Endothelial cell of umbilical vein (primary cell): ENCODE measurements around the gene SNCAIP. TPM values are rescaled to one million over a fixed set of nuclear protein-coding genes. Genes with fewer than 3 reads are reported as not detected.
A peak's percentile ranks its signal among the peaks of the same experiment; 100 is the strongest.

Experiments
- Bru-seq: library from RNA; stranded (reverse); fragments of 400-500 nt; gene quantifications from one replicate; lab custom pipeline; 2021; lab: Mats Ljungman, UMichigan
- BruChase-seq, 2 experiments: library from RNA; stranded (reverse); fragments of 400-500 nt; gene quantifications; one replicate each; lab custom pipeline; 2021; lab: Mats Ljungman, UMichigan
- BruUV-seq: library from RNA; stranded (reverse); fragments of 400-500 nt; replicated peaks from 2 replicates; lab custom pipeline; 2021; lab: Mats Ljungman, UMichigan
- CTCF ChIA-PET: fragments of 300-600, 350-600 bp; sonication (Branson Sonifier 250); formaldehyde crosslinking; loops from one replicate; lab custom pipeline; 2021; ENCODE audit warnings: antibody characterized with exemption, inconsistent platforms; lab: Charles Lee
- POLR2A ChIA-PET: fragments of 300-600, 350-600 bp; sonication (Branson Sonifier 250); formaldehyde crosslinking; loops from one replicate; lab custom pipeline; 2021; ENCODE audit warnings: antibody characterized with exemption, inconsistent platforms; lab: Charles Lee
- DNase-seq: peaks from one replicate; pipeline ENCODE4 v3.0.0-alpha.2; 2011; ENCODE audit warnings: low read depth, low spot score
- FAIRE-seq: peaks from 2 replicates; lab custom pipeline; 2011; peaks lifted over from hg19 to GRCh38; lab: Jason Lieb, UNC
- H2AFZ ChIP-seq: 2 replicates; pipeline ENCODE4 v1.6.0; 2012; ENCODE audit warnings: low read depth, low read length, control low read depth, inconsistent platforms
- H3K27ac ChIP-seq: 2 replicates; pipeline ENCODE4 v1.5.1; 2011; ENCODE audit warnings: low read depth, mild to moderate bottlenecking, control low read depth, low read length, moderate library complexity; ENCODE audit not compliant: insufficient read depth
- H3K27me3 ChIP-seq, 2 experiments: 2 replicates each; pipeline versions ENCODE4 v1.6.0 to v1.6.1; 2011; ENCODE audit warnings: low read length in 2 of 2, mixed read lengths in 1 of 2; ENCODE audit not compliant: control insufficient read depth in 2 of 2, insufficient read depth in 2 of 2
- H3K36me3 ChIP-seq, 2 experiments: 2 replicates in 1 of 2; 3 replicates in 1 of 2; pipeline ENCODE4 v1.5.1; 2011; ENCODE audit warnings: low read length in 2 of 2, mild to moderate bottlenecking in 1 of 2, moderate library complexity in 1 of 2; ENCODE audit not compliant: control insufficient read depth in 2 of 2, insufficient read depth in 2 of 2; ENCODE audit errors: extremely low read depth in 1 of 2
- H3K4me1 ChIP-seq: 3 replicates; pipeline ENCODE4 v1.5.1; 2011; ENCODE audit warnings: mild to moderate bottlenecking, low read length; ENCODE audit not compliant: control insufficient read depth, insufficient read depth; ENCODE audit errors: extremely low read depth
- H3K4me2 ChIP-seq: 2 replicates; pipeline ENCODE4 v1.6.1; 2011; ENCODE audit warnings: low read length, control low read depth, mixed read lengths; ENCODE audit not compliant: insufficient read depth
- H3K4me3 ChIP-seq, 3 experiments: fragments of 200-600 bp in 1 of 3; sonication (generic), shearing (Covaris generic) in 1 of 3; replicated peaks in 1 of 3; 2 replicates each; pipeline ENCODE4 v1.5.1; 2011 to 2016; ENCODE audit warnings: control low read depth in 3 of 3, low read length in 3 of 3, mild to moderate bottlenecking in 2 of 3, inconsistent platforms in 1 of 3, low read depth in 1 of 3, moderate library complexity in 1 of 3; ENCODE audit not compliant: insufficient read depth in 1 of 3
- H3K79me2 ChIP-seq: 2 replicates; pipeline ENCODE4 v1.6.0; 2012; ENCODE audit warnings: low read length, inconsistent platforms; ENCODE audit not compliant: control insufficient read depth, insufficient read depth
- H3K9ac ChIP-seq: replicated peaks from 2 replicates; pipeline ENCODE3; 2011; ENCODE audit warnings: low read length, control low read depth; ENCODE audit not compliant: insufficient read depth; ENCODE audit errors: extremely low read depth
- H3K9me1 ChIP-seq: replicated peaks from 3 replicates; pipeline ENCODE4 v1.6.0; 2011; ENCODE audit warnings: mild to moderate bottlenecking, low read length; ENCODE audit not compliant: control insufficient read depth, insufficient read depth; ENCODE audit errors: extremely low read depth
- H3K9me3 ChIP-seq: replicated peaks from 2 replicates; pipeline ENCODE4 v1.5.1; 2012; ENCODE audit warnings: low read length, inconsistent platforms; ENCODE audit not compliant: control insufficient read depth, insufficient read depth
- H4K20me1 ChIP-seq: replicated peaks from 2 replicates; pipeline ENCODE3; 2011; ENCODE audit warnings: mild to moderate bottlenecking, low read length; ENCODE audit not compliant: control insufficient read depth, insufficient read depth; ENCODE audit errors: extremely low read depth
- CTCF ChIP-seq, 2 donors: IDR thresholded peaks; 1 replicate in 1 of 2; 2 replicates in 1 of 2; pipeline ENCODE4 v1.5.1; 2011; ENCODE audit warnings: low read length in 2 of 2, mild to moderate bottlenecking in 2 of 2, moderate library complexity in 2 of 2, control low read depth in 1 of 2, inconsistent platforms in 1 of 2, low read depth in 1 of 2; ENCODE audit not compliant: insufficient read depth in 1 of 2; ENCODE audit errors: extremely low read depth in 1 of 2
- EZH2 ChIP-seq: IDR thresholded peaks from 2 replicates; pipeline ENCODE4 v1.6.1; 2012; ENCODE audit warnings: borderline replicate concordance, low read depth, mild to moderate bottlenecking, moderate library complexity, low read length, inconsistent platforms; ENCODE audit not compliant: severe bottlenecking
- FOS ChIP-seq: IDR thresholded peaks from 2 replicates; pipeline ENCODE4 v1.6.1; 2011; ENCODE audit warnings: mild to moderate bottlenecking, low read length, moderate library complexity, borderline replicate concordance; ENCODE audit not compliant: insufficient read depth
- GATA2 ChIP-seq: IDR thresholded peaks from 2 replicates; pipeline ENCODE4 v1.7.0; 2011; ENCODE audit warnings: low read depth, mild to moderate bottlenecking, moderate library complexity, mixed read lengths, low read length; ENCODE audit not compliant: insufficient read length, insufficient read depth
- JUN ChIP-seq: IDR thresholded peaks from 2 replicates; pipeline ENCODE4 v1.6.1; 2011; ENCODE audit warnings: borderline replicate concordance, low read depth; ENCODE audit not compliant: insufficient read length, insufficient read depth
- MAX ChIP-seq: IDR thresholded peaks from 2 replicates; pipeline ENCODE4 v1.6.1; 2011; ENCODE audit not compliant: insufficient read depth, insufficient read length
- MYC ChIP-seq: IDR thresholded peaks from one replicate; pipeline ENCODE4 v1.6.1; 2011; ENCODE audit warnings: mild to moderate bottlenecking, low read depth, low read length
- POLR2A ChIP-seq: IDR thresholded peaks from 2 replicates; pipeline ENCODE4 v1.6.1; 2012; ENCODE audit warnings: low read depth, mild to moderate bottlenecking, control low read depth, low read length
- POLR2AphosphoS5 ChIP-seq: IDR thresholded peaks from 2 replicates; pipeline ENCODE4 v1.6.1; 2012; ENCODE audit warnings: low read depth, mild to moderate bottlenecking, control low read depth, low read length, moderate library complexity; ENCODE audit not compliant: insufficient read depth
- dilution Hi-C: fragments of 300-500 bp; cut with MboI; formaldehyde crosslinking; loops from one replicate; pipeline ENCODE4 v1.15.0; 2019; ENCODE audit warnings: low sequenced_read_pairs; ENCODE audit not compliant: extremely low pct_ligation_motif_present
- intact Hi-C: fragments of 100-400 bp; cut with micrococcal nuclease; formaldehyde crosslinking; loops from one replicate; pipeline ENCODE4 v1.10.0; 2022
- long read RNA-seq: library from polyadenylated mRNA; stranded (forward); transcript quantifications from one replicate; pipeline ENCODE4 v2.0.0, GENCODE V29; 2021
- polyA minus RNA-seq, 3 experiments: library from RNA; depleted of rRNA, polyadenylated mRNA; stranded (reverse); fragments of >200 nt; gene quantifications; 1 replicate in 1 of 3; 2 replicates in 2 of 3; pipeline ENCODE4 v1.2.3, GENCODE V29; 2011
- polyA plus RNA-seq, 4 experiments: library from polyadenylated mRNA; depleted of rRNA in 3 of 4; stranded (reverse) in 3 of 4; unstranded in 1 of 4; fragments of >200 nt; gene quantifications; 2 replicates each; pipeline versions ENCODE4 v1.2.1 to v1.2.3, GENCODE V29; 2011 to 2012; ENCODE audit warnings: missing spikeins in 1 of 4
- total RNA-seq: library from RNA; stranded (reverse); gene quantifications from 2 replicates; pipeline ENCODE4 v1.2.3, GENCODE V29; 2021

The SNCAIP gene
- total RNA-seq: 35.9 and 42.0 TPM in 2 replicates
- 12.0 and 13.1 TPM in 2 replicates for polyA plus RNA-seq
- polyA plus RNA-seq (2011; cell fraction: cytosol; rRNA removed): 11.0 and 12.7 TPM in 2 replicates
- 68.8 and 74.4 TPM in 2 replicates for polyA plus RNA-seq (2011; cell fraction: nucleus; rRNA removed)
- 1.0 and 2.6 TPM in 2 replicates for polyA plus RNA-seq (2012)
- 32.4 and 36.1 TPM in 2 replicates for polyA minus RNA-seq
- polyA minus RNA-seq (2011; cell fraction: cytosol; rRNA and poly(A)+ RNA removed): not detected
- 69.7 and 76.6 TPM in 2 replicates for polyA minus RNA-seq (2011; cell fraction: nucleus; rRNA and poly(A)+ RNA removed)
- percentile 88 among the genes with signal in this experiment for Bru-seq, nascent RNA
- percentile 61 among the genes with signal in this experiment for BruChase-seq, experiment 1, labeled RNA remaining after a 6-hour chase
- percentile 71 among the genes with signal in this experiment for BruChase-seq, experiment 2, labeled RNA remaining after a 2-hour chase
- long read RNA-seq, transcript SNCAIP-202 (11 exons, 3,745 nt): major isoform, 5 of 51 reads
- long read RNA-seq, partial matches to known transcripts: 6 of 51 reads
- long read RNA-seq, other reads (novel, unspliced or antisense): 33 of 51 reads

- H3K4me3 ChIP-seq: peak within 1 kb of the TSS; percentile 59 to 89 (median 81)
- intact Hi-C loops (loop anchor here (2.0 to 10.0 kb wide), 6 partner anchors 39 to 723 kb away; partner anchors contain the start of gene PPIC), dilution Hi-C loops (no loop called here)
- CTCF ChIA-PET: no interaction called here
- TF ChIP-seq FOS: no peak
- TF ChIP-seq POLR2A: no peak
- TF ChIP-seq CTCF (IDR thresholded peaks at IDR 0.05; ENCODE audit: extremely low read depth in 1 of 2, insufficient read depth in 1 of 2, low read depth in 1 of 2, low read length in 2 of 2): no peak
- TF ChIP-seq JUN: no peak
- TF ChIP-seq MAX: no peak
- no peak for TF ChIP-seq POLR2AphosphoS5
- no peak for TF ChIP-seq MYC
- no peak for TF ChIP-seq EZH2
- no peak for TF ChIP-seq GATA2
- H4K20me1 ChIP-seq: no peaks in the 10 kb centered on the region
- H3K27ac ChIP-seq: peak within 1 kb of the TSS; percentile 62
- H3K27me3 ChIP-seq: no peaks in the 10 kb centered on the region
- peak within 1 kb of the TSS; percentile 85 for H3K4me2 ChIP-seq
- peak within 1 kb of the TSS; percentile 69 for H3K9ac ChIP-seq
- BruUV-seq: no TSS peak
- H3K9me3 ChIP-seq: no peaks in the 10 kb centered on the region
- H2AFZ ChIP-seq: peak within 1 kb of the TSS; percentile 82
- H3K36me3 ChIP-seq: no peaks in the 10 kb centered on the region
- peak; percentile 58 for DNase-seq
- no peak for FAIRE-seq
- no peaks in the 10 kb centered on the region for H3K79me2 ChIP-seq
- POLR2A ChIA-PET: interaction anchor here (0.7 kb wide), 1 partner anchor 428 kb away, joined by 4 read pairs; no protein-coding TSS in a partner anchor
- peaks cover 25% of the 10 kb centered on the region for H3K4me1 ChIP-seq
- no peaks in the 10 kb centered on the region for H3K9me1 ChIP-seq
These were observed at the start of gene SNCAIP for GRCh38 chr5:122311961-122312590. SNCAIP (plus strand) TSS chr5:122312237; CDS start chr5:122391135, 78,898 bp downstream.
